ENCODE data around the gene SHISA6.

The SHISA6 gene

GRCh38 chr17:11589716-11590115, 348.7 kb downstream of the SHISA6 start:
- no peak for DNase-seq (ENCODE audit: low spot score)

GRCh38 chr17:11598274-11599221, 357.5 kb downstream of the SHISA6 start, which contains the start of gene DNAH9:
Gene DNAH9, plus strand, starts transcription at chr17:11598470. Its CDS starts 29 bp downstream, at chr17:11598499.
- DNase-seq (ENCODE audit: low spot score) = peak; percentile 61

- DNase-seq (ENCODE audit: low spot score) = no peak
Observed at GRCh38 chr17:11601661-11602060, 360.6 kb downstream of the SHISA6 start.

- no peak for DNase-seq (ENCODE audit: low spot score)
Observed at GRCh38 chr17:11608396-11608795, 367.4 kb downstream of the SHISA6 start.

- no peak for DNase-seq (ENCODE audit: low spot score)
Observed at GRCh38 chr17:11610999-11611566, 370.1 kb downstream of the SHISA6 start.

- DNase-seq (ENCODE audit: low spot score) = no peak
Observed at GRCh38 chr17:11612956-11613355, 371.9 kb downstream of the SHISA6 start.

All from LoVo (cell line).